ENCODE measurements around the gene SAMD3. TPM values are rescaled to one million over a fixed set of nuclear protein-coding genes. Genes with fewer than 3 reads are reported as not detected.

The SAMD3 gene
- polyA plus RNA-seq, 1 experiment = 0.40 TPM

DNA sequence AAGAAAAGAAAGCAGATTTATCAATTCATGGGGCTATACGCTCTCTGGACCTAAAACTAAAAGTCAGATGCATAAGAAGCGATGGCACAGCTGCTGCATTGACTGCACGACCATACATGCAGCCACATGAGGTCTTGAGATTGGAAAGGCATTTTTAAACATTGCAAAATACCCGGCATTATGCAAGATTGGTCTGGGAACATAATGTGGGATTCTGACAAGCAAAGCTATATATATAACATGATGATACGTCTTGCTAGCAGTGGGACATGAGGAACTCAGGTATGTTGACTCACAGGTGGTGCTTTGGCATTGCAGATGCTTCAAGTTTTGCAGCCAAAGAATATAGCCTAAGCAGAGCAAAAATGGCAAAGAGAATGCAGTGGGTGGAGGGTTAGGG lies 55.1 kb downstream of the SAMD3 start:
- H3K4me3 ChIP-seq (ENCODE audit: low read depth, low read length) = no peak overlapping the region
- POLR2A ChIA-PET = no interaction called here
- no peak for DNase-seq (ENCODE audit: low read depth)
- H3K27me3 ChIP-seq (ENCODE audit: control insufficient read depth, insufficient read depth, low read length) = no peaks in the 10 kb centered on the region; the same call in none of the 2 replicates
- TF ChIP-seq, protein P1, sequence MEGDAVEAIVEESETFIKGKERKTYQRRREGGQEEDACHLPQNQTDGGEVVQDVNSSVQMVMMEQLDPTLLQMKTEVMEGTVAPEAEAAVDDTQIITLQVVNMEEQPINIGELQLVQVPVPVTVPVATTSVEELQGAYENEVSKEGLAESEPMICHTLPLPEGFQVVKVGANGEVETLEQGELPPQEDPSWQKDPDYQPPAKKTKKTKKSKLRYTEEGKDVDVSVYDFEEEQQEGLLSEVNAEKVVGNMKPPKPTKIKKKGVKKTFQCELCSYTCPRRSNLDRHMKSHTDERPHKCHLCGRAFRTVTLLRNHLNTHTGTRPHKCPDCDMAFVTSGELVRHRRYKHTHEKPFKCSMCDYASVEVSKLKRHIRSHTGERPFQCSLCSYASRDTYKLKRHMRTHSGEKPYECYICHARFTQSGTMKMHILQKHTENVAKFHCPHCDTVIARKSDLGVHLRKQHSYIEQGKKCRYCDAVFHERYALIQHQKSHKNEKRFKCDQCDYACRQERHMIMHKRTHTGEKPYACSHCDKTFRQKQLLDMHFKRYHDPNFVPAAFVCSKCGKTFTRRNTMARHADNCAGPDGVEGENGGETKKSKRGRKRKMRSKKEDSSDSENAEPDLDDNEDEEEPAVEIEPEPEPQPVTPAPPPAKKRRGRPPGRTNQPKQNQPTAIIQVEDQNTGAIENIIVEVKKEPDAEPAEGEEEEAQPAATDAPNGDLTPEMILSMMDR (IDR thresholded peaks at IDR 0.05; ENCODE audit: insufficient read depth, low read depth, low read length) = no peak
- no peaks in the 10 kb centered on the region for H3K36me3 ChIP-seq (ENCODE audit: control insufficient read depth, insufficient read depth, low read length)
- CTCF ChIA-PET = interaction anchor here (0.7 to 1.5 kb wide), 2 partner anchors 16 to 53 kb away, joined by 3 read pairs; no protein-coding TSS in a partner anchor

GRCh38 chr6:130164251-130164650 lies 58.5 kb downstream of the SAMD3 start:
- H3K27me3 ChIP-seq (ENCODE audit: control insufficient read depth, insufficient read depth, low read length) = no peaks in the 10 kb centered on the region; the same call in none of the 2 replicates
- TF ChIP-seq, protein P1 (IDR thresholded peaks at IDR 0.05; ENCODE audit: insufficient read depth, low read depth, low read length) = no peak
- no peaks in the 10 kb centered on the region for H3K36me3 ChIP-seq (ENCODE audit: control insufficient read depth, insufficient read depth, low read length)
- ChIA-PET POLR2A (no interaction called here), CTCF (no interaction called here)
- DNase-seq (ENCODE audit: low read depth) = no peak
- H3K4me3 ChIP-seq (ENCODE audit: low read depth, low read length) = no peak overlapping the region

DNA sequence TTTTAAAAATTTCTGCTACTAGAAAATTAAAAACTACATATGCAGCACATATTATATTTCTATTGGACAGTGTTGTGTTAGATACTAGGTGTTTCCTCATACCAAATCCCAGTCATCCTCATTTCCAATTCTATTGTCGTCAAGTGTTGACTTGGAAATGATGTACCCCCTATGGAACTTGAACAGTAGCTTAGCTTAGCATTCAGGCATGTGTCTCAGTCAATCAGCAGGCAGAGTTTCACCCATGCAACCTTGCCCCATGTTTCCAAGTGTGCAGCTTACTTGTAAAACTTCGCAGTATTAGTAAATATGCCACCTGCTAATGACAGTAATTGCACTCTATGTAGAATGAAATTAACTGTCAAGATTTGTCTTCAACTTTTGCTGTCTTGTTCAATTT lies 59.5 kb downstream of the SAMD3 start:
- TF ChIP-seq, protein P1 (IDR thresholded peaks at IDR 0.05; ENCODE audit: insufficient read depth, low read depth, low read length) = no peak
- Histone ChIP-seq H3K36me3 (ENCODE audit: control insufficient read depth, insufficient read depth, low read length) (no peaks in the 10 kb centered on the region), H3K4me3 (ENCODE audit: low read depth, low read length) (no peak overlapping the region), H3K27me3 (ENCODE audit: control insufficient read depth, insufficient read depth, low read length) (no peaks in the 10 kb centered on the region; the same call in none of the 2 replicates)
- CTCF ChIA-PET = no interaction called here
- POLR2A ChIA-PET = no interaction called here
- DNase-seq (ENCODE audit: low read depth) = no peak

GRCh38 chr6:130162421-130162820 lies 60.3 kb downstream of the SAMD3 start:
- ChIA-PET POLR2A (no interaction called here), CTCF (no interaction called here)
- TF ChIP-seq, protein P1 (IDR thresholded peaks at IDR 0.05; ENCODE audit: insufficient read depth, low read depth, low read length) = no peak
- H3K36me3 ChIP-seq (ENCODE audit: control insufficient read depth, insufficient read depth, low read length) = no peaks in the 10 kb centered on the region
- no peak overlapping the region for H3K4me3 ChIP-seq (ENCODE audit: low read depth, low read length)
- no peak for DNase-seq (ENCODE audit: low read depth)
- H3K27me3 ChIP-seq (ENCODE audit: control insufficient read depth, insufficient read depth, low read length) = no peaks in the 10 kb centered on the region; the same call in 1 of the 2 replicates

DNA sequence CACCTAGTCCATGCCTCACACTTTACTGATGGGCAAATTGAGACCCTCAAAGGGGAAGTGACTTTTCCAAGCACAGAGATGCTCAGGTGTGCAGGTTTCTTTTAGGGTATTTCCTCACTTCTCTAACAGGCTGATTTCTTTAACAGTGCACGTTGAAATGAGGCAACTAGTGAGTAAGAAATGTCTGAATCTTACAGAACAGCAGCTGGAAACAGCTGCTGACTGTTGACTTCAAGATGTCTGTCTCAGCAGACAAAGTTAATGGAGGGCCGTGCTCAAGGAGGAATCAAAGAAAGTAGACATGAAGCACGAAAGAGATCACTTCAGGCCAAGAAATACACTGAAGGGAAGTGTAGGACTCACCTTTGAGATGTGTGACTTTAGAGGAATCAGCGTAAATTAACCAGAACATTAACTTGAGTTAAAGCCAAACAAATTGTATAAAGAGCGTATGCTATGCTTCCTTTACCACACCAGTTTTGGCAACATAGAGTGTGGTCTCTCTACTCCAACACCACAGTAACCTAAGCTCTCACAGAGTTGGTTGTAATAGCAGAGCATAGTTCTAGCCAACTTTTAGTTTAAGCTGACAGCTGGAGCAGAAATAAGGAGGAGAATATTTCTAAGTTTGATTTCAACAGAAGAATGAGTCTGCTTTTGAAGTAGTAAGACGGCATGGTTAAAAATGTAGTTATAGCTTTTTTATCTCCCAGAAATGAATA lies 60.9 kb downstream of the SAMD3 start:
- DNase-seq (ENCODE audit: low read depth) = no peak
- TF ChIP-seq, protein P1 (IDR thresholded peaks at IDR 0.05; ENCODE audit: insufficient read depth, low read depth, low read length) = no peak
- CTCF ChIA-PET = no interaction called here

More for the DNA sequence above, 60.9 kb downstream of the SAMD3 start:
- Histone ChIP-seq H3K36me3 (ENCODE audit: control insufficient read depth, insufficient read depth, low read length) (no peaks in the 10 kb centered on the region), H3K27me3 (ENCODE audit: control insufficient read depth, insufficient read depth, low read length) (no peaks in the 10 kb centered on the region; the same call in 1 of the 2 replicates), H3K4me3 (ENCODE audit: low read depth, low read length) (no peak overlapping the region)
- POLR2A ChIA-PET = no interaction called here

Data from BJ (cell line).